Right atrium auricular region (tissue), 2 donors: ENCODE data around the gene CAMSAP2. TPM values are rescaled to one million over a fixed set of nuclear protein-coding genes. Genes with fewer than 3 reads are reported as not detected.

Experiments used
- DNase-seq: peaks from one replicate; pipeline ENCODE4 v3.0.0-alpha.2; 2019; ENCODE audit warnings: low spot score
- H3K27ac ChIP-seq, 2 donors: fragments of 200-600 bp; sonication (generic); 1 replicate in 1 of 2; 2 replicates in 1 of 2; pipeline ENCODE4 v1.5.1; 2016 to 2019
- H3K27me3 ChIP-seq, 2 donors: fragments of 200-600 bp; sonication (generic); one replicate each; pipeline versions ENCODE4 v1.5.1 to v1.6.0; 2017 to 2019
- H3K36me3 ChIP-seq: fragments of 200-600 bp; sonication (generic); one replicate; pipeline ENCODE4 v1.5.1; 2016
- H3K4me1 ChIP-seq, 2 donors: fragments of 200-600 bp; sonication (generic); one replicate each; pipeline versions ENCODE4 v1.5.1 to v1.6.0; 2017 to 2019
- H3K4me3 ChIP-seq, 2 donors: fragments of 200-600 bp; sonication (generic); 1 replicate in 1 of 2; 2 replicates in 1 of 2; pipeline ENCODE4 v1.5.1; 2017 to 2019; ENCODE audit warnings: mild to moderate bottlenecking in 1 of 2, moderate library complexity in 1 of 2
- H3K9me3 ChIP-seq, 2 donors: fragments of 200-600 bp; sonication (generic); one replicate each; pipeline ENCODE4 v1.5.1; 2019
- total RNA-seq, 2 donors: library from RNA; depleted of rRNA; stranded (reverse); fragments of >200 nt; gene quantifications; one replicate each; pipeline ENCODE4 v1.1.0, GENCODE V29; 2016
- TF ChIP-seq, protein P1 (sequence below), 2 donors: fragments of 200-600 bp; sonication (generic); IDR thresholded peaks; one replicate each; pipeline ENCODE4 v1.5.1; 2019; ENCODE audit warnings: antibody characterized with exemption in 2 of 2

Gene CAMSAP2
- total RNA-seq, 2 donors from 2014 or later = 34.6 to 36.4 TPM

DNA sequence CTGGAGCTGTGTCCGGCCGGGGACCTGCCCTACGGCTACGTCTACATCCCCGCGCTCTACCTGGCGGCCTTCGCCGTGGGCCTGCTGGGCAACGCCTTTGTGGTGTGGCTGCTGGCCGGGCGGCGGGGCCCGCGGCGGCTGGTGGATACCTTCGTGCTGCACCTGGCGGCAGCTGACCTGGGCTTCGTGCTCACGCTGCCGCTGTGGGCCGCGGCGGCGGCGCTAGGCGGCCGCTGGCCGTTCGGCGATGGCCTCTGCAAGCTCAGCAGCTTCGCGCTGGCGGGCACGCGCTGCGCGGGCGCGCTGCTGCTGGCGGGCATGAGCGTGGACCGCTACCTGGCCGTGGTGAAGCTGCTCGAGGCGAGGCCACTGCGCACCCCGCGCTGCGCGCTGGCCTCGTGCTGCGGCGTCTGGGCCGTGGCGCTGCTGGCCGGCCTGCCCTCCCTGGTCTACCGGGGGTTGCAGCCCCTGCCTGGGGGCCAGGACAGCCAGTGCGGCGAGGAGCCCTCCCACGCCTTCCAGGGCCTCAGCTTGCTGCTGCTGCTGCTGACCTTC is 134.5 kb downstream of the CAMSAP2 start:
- TF ChIP-seq, protein P1, sequence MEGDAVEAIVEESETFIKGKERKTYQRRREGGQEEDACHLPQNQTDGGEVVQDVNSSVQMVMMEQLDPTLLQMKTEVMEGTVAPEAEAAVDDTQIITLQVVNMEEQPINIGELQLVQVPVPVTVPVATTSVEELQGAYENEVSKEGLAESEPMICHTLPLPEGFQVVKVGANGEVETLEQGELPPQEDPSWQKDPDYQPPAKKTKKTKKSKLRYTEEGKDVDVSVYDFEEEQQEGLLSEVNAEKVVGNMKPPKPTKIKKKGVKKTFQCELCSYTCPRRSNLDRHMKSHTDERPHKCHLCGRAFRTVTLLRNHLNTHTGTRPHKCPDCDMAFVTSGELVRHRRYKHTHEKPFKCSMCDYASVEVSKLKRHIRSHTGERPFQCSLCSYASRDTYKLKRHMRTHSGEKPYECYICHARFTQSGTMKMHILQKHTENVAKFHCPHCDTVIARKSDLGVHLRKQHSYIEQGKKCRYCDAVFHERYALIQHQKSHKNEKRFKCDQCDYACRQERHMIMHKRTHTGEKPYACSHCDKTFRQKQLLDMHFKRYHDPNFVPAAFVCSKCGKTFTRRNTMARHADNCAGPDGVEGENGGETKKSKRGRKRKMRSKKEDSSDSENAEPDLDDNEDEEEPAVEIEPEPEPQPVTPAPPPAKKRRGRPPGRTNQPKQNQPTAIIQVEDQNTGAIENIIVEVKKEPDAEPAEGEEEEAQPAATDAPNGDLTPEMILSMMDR (IDR thresholded peaks at IDR 0.05) = no peak

DNA sequence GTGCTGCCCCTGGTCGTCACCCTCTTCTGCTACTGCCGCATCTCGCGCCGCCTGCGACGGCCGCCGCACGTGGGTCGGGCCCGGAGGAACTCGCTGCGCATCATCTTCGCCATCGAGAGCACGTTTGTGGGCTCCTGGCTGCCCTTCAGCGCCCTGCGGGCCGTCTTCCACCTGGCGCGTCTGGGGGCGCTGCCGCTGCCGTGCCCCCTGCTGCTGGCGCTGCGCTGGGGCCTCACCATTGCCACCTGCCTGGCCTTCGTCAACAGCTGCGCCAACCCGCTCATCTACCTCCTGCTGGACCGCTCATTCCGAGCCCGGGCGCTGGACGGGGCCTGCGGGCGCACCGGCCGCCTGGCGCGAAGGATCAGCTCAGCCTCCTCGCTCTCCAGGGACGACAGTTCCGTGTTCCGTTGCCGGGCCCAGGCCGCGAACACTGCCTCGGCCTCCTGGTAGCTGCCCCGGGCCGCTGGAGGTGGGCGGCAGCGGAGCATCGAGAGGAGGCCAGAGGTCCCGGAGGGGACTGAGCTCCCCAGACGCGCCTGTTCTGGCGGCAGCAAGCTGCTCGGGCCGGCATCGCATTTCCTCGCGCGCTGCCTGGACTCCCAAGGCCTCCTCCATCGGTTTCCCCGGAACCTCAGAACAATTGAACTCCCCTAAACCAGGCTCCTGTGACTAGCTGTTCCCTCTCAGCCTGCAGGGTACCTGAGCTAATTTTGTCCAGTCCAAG is 135.1 kb downstream of the CAMSAP2 start:
- TF ChIP-seq, protein P1 (IDR thresholded peaks at IDR 0.05) = no peak
- Histone ChIP-seq H3K4me1 (peaks cover 0 to 13% of the 10 kb centered on the region in 2 donors), H3K9me3 (no peaks in the 10 kb centered on the region), H3K27ac (no peak overlapping the region), H3K27me3 (peaks cover 12 to 24% of the 10 kb centered on the region in 2 donors), H3K36me3 (no peaks in the 10 kb centered on the region), H3K4me3 (peak overlapping the region in 1 of 2 donors; percentile 42)
- DNase-seq = peak; percentile 30

More for the DNA sequence above, 134.5 kb downstream of the CAMSAP2 start:
- peak; percentile 34 for DNase-seq
- Histone ChIP-seq H3K27ac (no peak overlapping the region), H3K9me3 (no peaks in the 10 kb centered on the region), H3K36me3 (no peaks in the 10 kb centered on the region), H3K4me1 (peaks cover 0 to 13% of the 10 kb centered on the region in 2 donors), H3K27me3 (peaks cover 12 to 24% of the 10 kb centered on the region in 2 donors), H3K4me3 (peak overlapping the region in 1 of 2 donors; percentile 42)

DNA sequence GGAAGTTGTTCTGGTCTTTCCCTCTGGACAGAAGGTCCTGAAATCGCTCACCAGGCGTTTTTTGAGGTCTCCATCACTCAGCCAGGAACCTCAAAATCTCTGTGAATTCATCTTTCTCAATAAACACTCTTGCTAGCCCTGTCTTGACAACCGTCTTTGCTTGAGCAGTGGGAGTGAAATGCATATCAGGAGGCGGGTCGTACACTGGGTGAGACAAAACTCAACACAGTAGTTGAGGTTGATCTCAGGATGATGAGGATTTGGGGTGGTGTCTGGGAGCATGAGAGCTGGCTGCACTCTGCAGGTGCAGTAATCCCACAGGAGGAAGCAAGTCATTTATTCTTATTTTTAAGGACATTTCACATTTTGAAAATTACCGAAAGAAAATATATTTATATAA is 136.0 kb downstream of the CAMSAP2 start:
- Histone ChIP-seq H3K4me3 (no peak overlapping the region), H3K27ac (no peak overlapping the region), H3K36me3 (no peaks in the 10 kb centered on the region), H3K4me1 (peaks cover 0 to 13% of the 10 kb centered on the region in 2 donors), H3K9me3 (no peaks in the 10 kb centered on the region), H3K27me3 (peaks cover 12 to 24% of the 10 kb centered on the region in 2 donors)
- TF ChIP-seq, protein P1 (IDR thresholded peaks at IDR 0.05) = no peak
- peak; percentile 32 for DNase-seq

DNA sequence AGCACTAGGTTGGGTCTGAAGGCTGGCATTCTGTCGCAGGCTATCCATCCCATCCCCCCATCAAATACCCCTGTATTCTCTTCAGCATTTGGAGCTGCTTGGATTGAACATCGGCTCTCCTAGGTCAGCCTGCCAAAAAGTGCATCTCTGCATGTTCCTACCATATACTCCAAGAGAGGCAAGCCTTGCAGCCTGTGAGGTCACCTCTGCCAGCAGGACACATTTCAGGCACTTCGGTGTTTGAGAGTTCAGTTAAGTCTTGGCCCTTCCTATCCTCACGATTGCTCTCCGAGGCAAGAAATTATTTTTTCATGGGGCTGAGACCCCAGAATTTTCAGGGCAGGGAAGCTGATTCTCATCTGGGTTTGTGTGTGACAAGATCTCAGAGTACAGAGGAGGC is 136.7 kb downstream of the CAMSAP2 start:
- peak; percentile 54 for DNase-seq
- H3K36me3 ChIP-seq = no peaks in the 10 kb centered on the region
- H3K4me1 ChIP-seq = peaks cover 0 to 13% of the 10 kb centered on the region in 2 donors
- TF ChIP-seq, protein P1 (IDR thresholded peaks at IDR 0.05) = no peak
- H3K9me3 ChIP-seq = no peaks in the 10 kb centered on the region
- no peak overlapping the region for H3K4me3 ChIP-seq
- H3K27me3 ChIP-seq = peaks cover 12 to 24% of the 10 kb centered on the region in 2 donors
- no peak overlapping the region for H3K27ac ChIP-seq

DNA sequence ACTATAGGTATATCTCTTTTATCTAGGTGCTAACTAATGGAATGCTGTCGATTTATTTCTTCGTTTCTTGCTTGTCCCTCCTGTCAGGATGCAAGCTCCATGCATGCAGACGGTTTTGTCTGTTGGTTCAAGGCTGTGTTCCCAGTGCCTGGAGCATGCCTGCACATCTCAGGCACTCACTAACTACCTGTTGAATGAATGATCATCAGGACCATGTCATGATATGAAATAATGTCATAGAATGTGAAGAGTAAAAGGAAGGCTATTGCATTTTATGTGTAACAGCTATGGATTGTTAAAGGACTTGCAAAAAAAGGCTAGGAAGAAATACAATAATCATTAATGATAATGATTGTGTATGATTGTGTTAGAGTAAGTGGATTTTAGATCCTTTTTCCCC is 138.3 kb downstream of the CAMSAP2 start:
- no peak for DNase-seq
- TF ChIP-seq, protein P1 (IDR thresholded peaks at IDR 0.05) = no peak
- no peaks in the 10 kb centered on the region for H3K36me3 ChIP-seq
- H3K4me3 ChIP-seq = no peak overlapping the region
- no peak overlapping the region for H3K27ac ChIP-seq
- no peaks in the 10 kb centered on the region for H3K9me3 ChIP-seq
- H3K4me1 ChIP-seq = peaks cover 0 to 13% of the 10 kb centered on the region in 2 donors
- H3K27me3 ChIP-seq = peaks cover 12 to 22% of the 10 kb centered on the region in 2 donors
